HEK293 (cell line): ENCODE results near the gene FOXM1.

Source experiments
- CTCF ChIP-seq: fragments of 450-650 bp; formaldehyde crosslinking; IDR thresholded peaks from 2 replicates; pipeline ENCODE4 v1.5.1; 2016; ENCODE audit warnings: missing biosample characterization, missing genetic modification characterization
- GFI1B ChIP-seq: fragments of 450-650 bp; formaldehyde crosslinking; IDR thresholded peaks from 2 replicates; pipeline ENCODE4 v1.5.1; 2016; ENCODE audit warnings: missing biosample characterization, missing genetic modification characterization
- GLIS1 ChIP-seq: fragments of 450-650 bp; formaldehyde crosslinking; IDR thresholded peaks from 2 replicates; pipeline ENCODE4 v1.5.1; 2016; ENCODE audit warnings: missing biosample characterization, missing genetic modification characterization
- IKZF3 ChIP-seq: fragments of 450-650 bp; IDR thresholded peaks from 2 replicates; pipeline ENCODE4 v1.5.0; 2018; ENCODE audit warnings: missing biosample characterization, mild to moderate bottlenecking, missing genetic modification characterization, moderate library complexity
- KLF9 ChIP-seq: fragments of 450-650 bp; formaldehyde crosslinking; IDR thresholded peaks from 2 replicates; pipeline ENCODE4 v1.5.1; 2016; ENCODE audit warnings: missing biosample characterization, missing genetic modification characterization, low read depth
- MEIS1 ChIP-seq: sonication (generic); formaldehyde crosslinking; IDR thresholded peaks from 2 replicates; pipeline ENCODE4 v1.8.1; 2022; ENCODE audit warnings: missing genetic modification reagents, mild to moderate bottlenecking, borderline replicate concordance
- PRDM4 ChIP-seq: fragments of 450-650 bp; formaldehyde crosslinking; IDR thresholded peaks from 2 replicates; pipeline ENCODE4 v1.5.1; 2017; ENCODE audit warnings: missing biosample characterization, missing genetic modification characterization
- REST ChIP-seq: fragments of 450-650 bp; formaldehyde crosslinking; IDR thresholded peaks from 2 replicates; pipeline ENCODE4 v1.5.1; 2016; ENCODE audit warnings: missing biosample characterization, missing genetic modification characterization
- TSHZ1 ChIP-seq: fragments of 450-650 bp; formaldehyde crosslinking; IDR thresholded peaks from 2 replicates; pipeline ENCODE4 v1.5.1; 2016; ENCODE audit warnings: missing biosample characterization, missing genetic modification characterization, borderline replicate concordance
- ZBTB20 ChIP-seq: fragments of 450-650 bp; formaldehyde crosslinking; IDR thresholded peaks from 2 replicates; pipeline ENCODE4 v1.5.1; 2016; ENCODE audit warnings: missing biosample characterization, missing genetic modification characterization
- ZBTB7A ChIP-seq: fragments of 450-650 bp; formaldehyde crosslinking; IDR thresholded peaks from 2 replicates; pipeline ENCODE4 v1.5.1; 2016; ENCODE audit warnings: low read depth, missing biosample characterization, missing genetic modification characterization
- ZFP3 ChIP-seq: fragments of 450-650 bp; formaldehyde crosslinking; IDR thresholded peaks from 2 replicates; pipeline ENCODE4 v1.5.1; 2016; ENCODE audit warnings: low read depth, missing biosample characterization, missing genetic modification characterization
- ZNF335 ChIP-seq: fragments of 450-650 bp; formaldehyde crosslinking; conservative IDR thresholded peaks from 2 replicates; pipeline ENCODE4 v1.5.1; 2016; ENCODE audit warnings: missing biosample characterization, missing genetic modification characterization
- ZNF366 ChIP-seq: fragments of 450-650 bp; formaldehyde crosslinking; conservative IDR thresholded peaks from 2 replicates; pipeline ENCODE4 v1.5.1; 2016; ENCODE audit warnings: missing biosample characterization, missing genetic modification characterization
- ZNF48 ChIP-seq: fragments of 450-650 bp; formaldehyde crosslinking; IDR thresholded peaks from 2 replicates; pipeline ENCODE4 v1.5.1; 2016; ENCODE audit warnings: missing biosample characterization, missing genetic modification characterization
- ZNF518A ChIP-seq: fragments of 450-650 bp; formaldehyde crosslinking; conservative IDR thresholded peaks from 2 replicates; pipeline ENCODE4 v1.5.1; 2016; ENCODE audit warnings: low read depth, missing biosample characterization, missing genetic modification characterization
- ZNF530 ChIP-seq: fragments of 450-650 bp; formaldehyde crosslinking; IDR thresholded peaks from 2 replicates; pipeline ENCODE4 v1.5.1; 2016; ENCODE audit warnings: low read depth, missing biosample characterization, missing genetic modification characterization
- ZNF707 ChIP-seq: fragments of 450-650 bp; formaldehyde crosslinking; IDR thresholded peaks from 2 replicates; pipeline ENCODE4 v1.5.1; 2016; ENCODE audit warnings: missing biosample characterization, missing genetic modification characterization
- ZNF785 ChIP-seq: fragments of 450-650 bp; formaldehyde crosslinking; IDR thresholded peaks from 2 replicates; pipeline ENCODE4 v1.5.1; 2016; ENCODE audit warnings: missing biosample characterization, missing genetic modification characterization
- ZNF837 ChIP-seq: fragments of 450-650 bp; formaldehyde crosslinking; IDR thresholded peaks from 2 replicates; pipeline ENCODE4 v1.5.1; 2016; ENCODE audit warnings: missing biosample characterization, missing genetic modification characterization
- ZSCAN16 ChIP-seq: fragments of 450-650 bp; formaldehyde crosslinking; IDR thresholded peaks from 2 replicates; pipeline ENCODE4 v1.5.1; 2016; ENCODE audit warnings: missing biosample characterization, missing genetic modification characterization
- ZSCAN23 ChIP-seq: fragments of 450-650 bp; formaldehyde crosslinking; IDR thresholded peaks from 2 replicates; pipeline ENCODE4 v1.5.1; 2016; ENCODE audit warnings: missing biosample characterization, missing genetic modification characterization
- TF ChIP-seq, protein P1 (sequence below): sonication (generic); formaldehyde crosslinking; IDR thresholded peaks from 2 replicates; pipeline ENCODE4 v1.8.1; 2022; ENCODE audit warnings: mild to moderate bottlenecking, moderate library complexity, missing genetic modification reagents

Gene FOXM1

GRCh38 chr12:2893007-2893406 is 16.0 kb upstream of the FOXM1 start (continued):
- no peak for TF ChIP-seq ZNF518A (tag by site-specific recombination)
- no peak for TF ChIP-seq ZNF530 (tag by site-specific recombination)
- no peak for TF ChIP-seq REST (tag by site-specific recombination)
- no peak for TF ChIP-seq ZNF837 (tag by site-specific recombination)
- TF ChIP-seq GLIS1 (tag by site-specific recombination) = no peak
- peak; percentile 56 for TF ChIP-seq ZNF335 (tag by site-specific recombination)
- no peak for TF ChIP-seq TSHZ1 (tag by site-specific recombination)
- TF ChIP-seq IKZF3 (tag by site-specific recombination) = 0 out of 2 replicates have a peak, but pooled peaks have one; percentile 36
- TF ChIP-seq ZNF785 (tag by site-specific recombination) = no peak
- TF ChIP-seq MEIS1 (CRISPR knock-in tag) = no peak
- TF ChIP-seq ZBTB20 (tag by site-specific recombination) = no peak
- TF ChIP-seq ZNF366 (tag by site-specific recombination) = peak; percentile 54
- TF ChIP-seq PRDM4 (tag by site-specific recombination) = no peak
- no peak for TF ChIP-seq ZNF707 (tag by site-specific recombination)
- no peak for TF ChIP-seq KLF9
- TF ChIP-seq, protein P1, sequence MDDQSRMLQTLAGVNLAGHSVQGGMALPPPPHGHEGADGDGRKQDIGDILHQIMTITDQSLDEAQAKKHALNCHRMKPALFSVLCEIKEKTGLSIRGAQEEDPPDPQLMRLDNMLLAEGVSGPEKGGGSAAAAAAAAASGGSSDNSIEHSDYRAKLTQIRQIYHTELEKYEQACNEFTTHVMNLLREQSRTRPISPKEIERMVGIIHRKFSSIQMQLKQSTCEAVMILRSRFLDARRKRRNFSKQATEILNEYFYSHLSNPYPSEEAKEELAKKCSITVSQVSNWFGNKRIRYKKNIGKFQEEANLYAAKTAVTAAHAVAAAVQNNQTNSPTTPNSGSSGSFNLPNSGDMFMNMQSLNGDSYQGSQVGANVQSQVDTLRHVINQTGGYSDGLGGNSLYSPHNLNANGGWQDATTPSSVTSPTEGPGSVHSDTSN (CRISPR knock-in tag) = no peak
- no peak for TF ChIP-seq ZBTB7A (tag by site-specific recombination)
- TF ChIP-seq ZSCAN16 (tag by site-specific recombination) = no peak
- no peak for TF ChIP-seq ZNF48 (tag by site-specific recombination)
- TF ChIP-seq ZSCAN23 (tag by site-specific recombination) = no peak
- no peak for TF ChIP-seq GFI1B
- TF ChIP-seq CTCF = no peak
- no peak for TF ChIP-seq ZFP3 (tag by site-specific recombination)
